ENCODE results near the gene BRDT. TPM values are rescaled to one million over a fixed set of nuclear protein-coding genes. Genes with fewer than 3 reads are reported as not detected.

The BRDT gene
- total and polyA plus RNA-seq, 2 of the 13 experiments (the other 11 are each of a cell fraction or from before 2014, with no cell fraction given): not detected

- H3K9ac ChIP-seq (ENCODE audit: insufficient read depth, low read depth, low read length): no peak overlapping the region
- ATAC-seq: no peak
- 33% methylated on average over 1 of the region's 1 CpG for WGBS (ENCODE audit: low lambda C conversion rate)
- H3K36me3 ChIP-seq (replicated peaks in 1 of 2; ENCODE audit: control insufficient read depth in 1 of 2, insufficient read depth in 2 of 2, low read length in 2 of 2): no peaks in the 10 kb centered on the region
- H4K20me1 ChIP-seq (ENCODE audit: insufficient read depth, low read length): no peaks in the 10 kb centered on the region
- FAIRE-seq: no peak
- no peak overlapping the region for H2AFZ ChIP-seq (ENCODE audit: low read length)
- no peaks in the 10 kb centered on the region; a peak in 1 of 5 replicates for H3K27me3 ChIP-seq (ENCODE audit: control insufficient read depth in 1 of 2, insufficient read depth in 2 of 2, low read length in 2 of 2)
- ChIA-PET POLR2A (no interaction called here), CTCF (ENCODE audit: low intra/inter-chr PET ratio, low total read pairs) (no interaction called here)
- intact Hi-C loops (cut with micrococcal nuclease; ENCODE audit: unreplicated experiment): no loop called here
- BruUV-seq (replicated peaks): no TSS peak
- no peaks in the 10 kb centered on the region for H3K9me3 ChIP-seq (ENCODE audit: low read length)
- in situ Hi-C loops (cut with HindIII; ENCODE audit: extremely low pct_ligation_motif_present, low pct_unique_long_range_greater_than_20kb): no loop called here
- TF ChIP-seq, protein P1, sequence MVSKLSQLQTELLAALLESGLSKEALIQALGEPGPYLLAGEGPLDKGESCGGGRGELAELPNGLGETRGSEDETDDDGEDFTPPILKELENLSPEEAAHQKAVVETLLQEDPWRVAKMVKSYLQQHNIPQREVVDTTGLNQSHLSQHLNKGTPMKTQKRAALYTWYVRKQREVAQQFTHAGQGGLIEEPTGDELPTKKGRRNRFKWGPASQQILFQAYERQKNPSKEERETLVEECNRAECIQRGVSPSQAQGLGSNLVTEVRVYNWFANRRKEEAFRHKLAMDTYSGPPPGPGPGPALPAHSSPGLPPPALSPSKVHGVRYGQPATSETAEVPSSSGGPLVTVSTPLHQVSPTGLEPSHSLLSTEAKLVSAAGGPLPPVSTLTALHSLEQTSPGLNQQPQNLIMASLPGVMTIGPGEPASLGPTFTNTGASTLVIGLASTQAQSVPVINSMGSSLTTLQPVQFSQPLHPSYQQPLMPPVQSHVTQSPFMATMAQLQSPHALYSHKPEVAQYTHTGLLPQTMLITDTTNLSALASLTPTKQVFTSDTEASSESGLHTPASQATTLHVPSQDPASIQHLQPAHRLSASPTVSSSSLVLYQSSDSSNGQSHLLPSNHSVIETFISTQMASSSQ (IDR thresholded peaks at IDR 0.05; ENCODE audit: low read depth): no peak
- TF ChIP-seq, protein P1 (CRISPR knock-in tag; IDR thresholded peaks at IDR 0.05; ENCODE audit: borderline replicate concordance): no peak
- TF ChIP-seq NR1H2 (CRISPR knock-in tag; IDR thresholded peaks at IDR 0.05; ENCODE audit: borderline replicate concordance, low read depth) (no peak), DR1 (CRISPR knock-in tag; IDR thresholded peaks at IDR 0.05) (no peak), HES4 (CRISPR knock-in tag; IDR thresholded peaks at IDR 0.05; ENCODE audit: borderline replicate concordance) (no peak)
- TF ChIP-seq, protein P2, sequence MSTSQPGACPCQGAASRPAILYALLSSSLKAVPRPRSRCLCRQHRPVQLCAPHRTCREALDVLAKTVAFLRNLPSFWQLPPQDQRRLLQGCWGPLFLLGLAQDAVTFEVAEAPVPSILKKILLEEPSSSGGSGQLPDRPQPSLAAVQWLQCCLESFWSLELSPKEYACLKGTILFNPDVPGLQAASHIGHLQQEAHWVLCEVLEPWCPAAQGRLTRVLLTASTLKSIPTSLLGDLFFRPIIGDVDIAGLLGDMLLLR (CRISPR knock-in tag; IDR thresholded peaks at IDR 0.05): no peak
- peaks cover 26% of the 10 kb centered on the region for H3K4me1 ChIP-seq (ENCODE audit: insufficient read depth, low read length)
- no peak overlapping the region for H3K4me3 ChIP-seq (replicated peaks in 1 of 3; ENCODE audit: insufficient read depth in 1 of 3, low read depth in 2 of 3, low read length in 3 of 3)
- H3K4me2 ChIP-seq (ENCODE audit: low read depth, low read length): no peak overlapping the region
- DNase-seq (ENCODE audit: low spot score): no peak
- no peak overlapping the region for H3K27ac ChIP-seq (ENCODE audit: extremely low read length, insufficient read depth, low read length)
- H3K79me2 ChIP-seq (ENCODE audit: insufficient read depth, low read length): no peaks in the 10 kb centered on the region
These were observed 36.9 kb upstream of the BRDT start for GRCh38 chr1:91912266-91912665.

Measured in HepG2 (cell line).